DOHH2 (cell line): ENCODE results near the gene RBBP8NL.

Experiments
- H3F3A ChIP-seq: fragments of 200-600 bp; sonication (generic), shearing (Covaris generic); 2 replicates; pipeline ENCODE4 v1.6.0; 2016; ENCODE audit warnings: antibody characterized with exemption, mild to moderate bottlenecking; ENCODE audit not compliant: control insufficient read depth, insufficient read depth
- H3K27ac ChIP-seq: fragments of 200-600 bp; sonication (generic); 2 replicates; pipeline ENCODE4 v1.5.1; 2014; ENCODE audit warnings: low read depth, mild to moderate bottlenecking, low read length, moderate library complexity
- H3K27me3 ChIP-seq: fragments of 200-600 bp; sonication (generic); 2 replicates; pipeline ENCODE4 v1.6.1; 2014; ENCODE audit warnings: mild to moderate bottlenecking, low read length, mixed read lengths; ENCODE audit not compliant: control insufficient read depth
- H3K36me3 ChIP-seq: fragments of 200-600 bp; sonication (generic); 2 replicates; pipeline ENCODE4 v1.6.1; 2014; ENCODE audit warnings: mild to moderate bottlenecking, low read length, moderate library complexity, mixed read lengths; ENCODE audit not compliant: control insufficient read depth
- H3K4me1 ChIP-seq: fragments of 200-600 bp; sonication (generic); 2 replicates; pipeline ENCODE4 v1.6.1; 2014; ENCODE audit warnings: mild to moderate bottlenecking, low read length, mixed read lengths; ENCODE audit not compliant: control insufficient read depth
- H3K4me2 ChIP-seq: fragments of 200-600 bp; sonication (generic); 2 replicates; pipeline ENCODE4 v1.6.0; 2014; ENCODE audit warnings: mild to moderate bottlenecking, low read length, moderate library complexity
- H3K4me3 ChIP-seq: fragments of 200-600 bp; sonication (generic); 2 replicates; pipeline ENCODE4 v1.5.1; 2014; ENCODE audit warnings: mild to moderate bottlenecking, low read length, mixed read lengths
- H3K79me2 ChIP-seq: fragments of 200-600 bp; sonication (generic); 2 replicates; pipeline ENCODE4 v1.6.1; 2014; ENCODE audit warnings: mild to moderate bottlenecking, low read length, mixed read lengths; ENCODE audit not compliant: control insufficient read depth
- H3K9me2 ChIP-seq: fragments of 200-600 bp; sonication (generic); replicated peaks from 2 replicates; pipeline ENCODE4 v1.6.1; 2014; ENCODE audit warnings: mild to moderate bottlenecking, low read length, mixed read lengths; ENCODE audit not compliant: control insufficient read depth
- H3K9me3 ChIP-seq: fragments of 200-600 bp; sonication (generic); 2 replicates; pipeline ENCODE4 v1.6.1; 2014; ENCODE audit warnings: antibody characterized with exemption, low read length, mixed read lengths; ENCODE audit not compliant: control insufficient read depth, insufficient read depth
- H4K20me1 ChIP-seq: fragments of 200-600 bp; sonication (generic); 2 replicates; pipeline ENCODE4 v1.6.0; 2014; ENCODE audit warnings: low read depth, mild to moderate bottlenecking, antibody characterized with exemption, low read length, moderate library complexity; ENCODE audit not compliant: control insufficient read depth, insufficient read depth
- CTCF ChIP-seq: fragments of 200-600 bp; sonication (generic); IDR thresholded peaks from one replicate; pipeline ENCODE4 v1.5.1; 2014; ENCODE audit warnings: antibody characterized with exemption, mild to moderate bottlenecking, low read depth, low read length; ENCODE audit not compliant: poor library complexity, severe bottlenecking
- EZH2phosphoT487 ChIP-seq: fragments of 200-600 bp; sonication (generic); IDR thresholded peaks from 2 replicates; pipeline ENCODE4 v1.6.1; 2017; ENCODE audit warnings: borderline replicate concordance, mild to moderate bottlenecking, antibody characterized with exemption, low read length, moderate library complexity, mixed read lengths

RBBP8NL gene

GRCh38 chr20:62429455-62430310 is 2.3 kb upstream of the RBBP8NL start:
- no peaks in the 10 kb centered on the region for H3F3A ChIP-seq
- no peaks in the 10 kb centered on the region for H3K9me2 ChIP-seq
- no peak for TF ChIP-seq CTCF
- TF ChIP-seq EZH2phosphoT487, result no peak
- H3K79me2 ChIP-seq, result no peaks in the 10 kb centered on the region
- H3K9me3 ChIP-seq, result no peaks in the 10 kb centered on the region
- no peaks in the 10 kb centered on the region for H3K36me3 ChIP-seq
- H4K20me1 ChIP-seq, result no peaks in the 10 kb centered on the region
- H3K4me3 ChIP-seq, result no peak overlapping the region
- no peaks in the 10 kb centered on the region; the same call in 1 of the 2 replicates for H3K27me3 ChIP-seq
- no peak overlapping the region for H3K27ac ChIP-seq
- H3K4me1 ChIP-seq, result no peaks in the 10 kb centered on the region
- H3K4me2 ChIP-seq, result no peak overlapping the region

GRCh38 chr20:62428396-62429295 is 1.3 kb upstream of the RBBP8NL start:
- Histone ChIP-seq H3K79me2 (no peaks in the 10 kb centered on the region), H3K4me2 (no peak overlapping the region), H3F3A (no peaks in the 10 kb centered on the region), H3K36me3 (no peaks in the 10 kb centered on the region), H3K4me1 (no peaks in the 10 kb centered on the region), H4K20me1 (no peaks in the 10 kb centered on the region), H3K27me3 (no peaks in the 10 kb centered on the region), H3K27ac (no peak overlapping the region), H3K9me3 (no peaks in the 10 kb centered on the region), H3K4me3 (no peak overlapping the region), H3K9me2 (no peaks in the 10 kb centered on the region)
- TF ChIP-seq EZH2phosphoT487 (no peak), CTCF (no peak)

GRCh38 chr20:62428002-62428372 is 648 bp upstream of the RBBP8NL start:
- H3K36me3 ChIP-seq, result no peaks in the 10 kb centered on the region
- H4K20me1 ChIP-seq, result no peaks in the 10 kb centered on the region
- no peaks in the 10 kb centered on the region for H3K79me2 ChIP-seq
- H3F3A ChIP-seq, result no peaks in the 10 kb centered on the region
- no peaks in the 10 kb centered on the region for H3K27me3 ChIP-seq
- H3K9me2 ChIP-seq, result no peaks in the 10 kb centered on the region
- no peaks in the 10 kb centered on the region for H3K9me3 ChIP-seq
- no peaks in the 10 kb centered on the region for H3K4me1 ChIP-seq
- H3K27ac ChIP-seq, result no peak overlapping the region
- TF ChIP-seq EZH2phosphoT487 (no peak), CTCF (no peak)
- no peak overlapping the region for H3K4me2 ChIP-seq
- H3K4me3 ChIP-seq, result no peak overlapping the region
